ENCODE measurements around the gene SETD1B.
A peak's percentile ranks its signal among the peaks of the same experiment; 100 is the strongest.

Gene SETD1B

DNA sequence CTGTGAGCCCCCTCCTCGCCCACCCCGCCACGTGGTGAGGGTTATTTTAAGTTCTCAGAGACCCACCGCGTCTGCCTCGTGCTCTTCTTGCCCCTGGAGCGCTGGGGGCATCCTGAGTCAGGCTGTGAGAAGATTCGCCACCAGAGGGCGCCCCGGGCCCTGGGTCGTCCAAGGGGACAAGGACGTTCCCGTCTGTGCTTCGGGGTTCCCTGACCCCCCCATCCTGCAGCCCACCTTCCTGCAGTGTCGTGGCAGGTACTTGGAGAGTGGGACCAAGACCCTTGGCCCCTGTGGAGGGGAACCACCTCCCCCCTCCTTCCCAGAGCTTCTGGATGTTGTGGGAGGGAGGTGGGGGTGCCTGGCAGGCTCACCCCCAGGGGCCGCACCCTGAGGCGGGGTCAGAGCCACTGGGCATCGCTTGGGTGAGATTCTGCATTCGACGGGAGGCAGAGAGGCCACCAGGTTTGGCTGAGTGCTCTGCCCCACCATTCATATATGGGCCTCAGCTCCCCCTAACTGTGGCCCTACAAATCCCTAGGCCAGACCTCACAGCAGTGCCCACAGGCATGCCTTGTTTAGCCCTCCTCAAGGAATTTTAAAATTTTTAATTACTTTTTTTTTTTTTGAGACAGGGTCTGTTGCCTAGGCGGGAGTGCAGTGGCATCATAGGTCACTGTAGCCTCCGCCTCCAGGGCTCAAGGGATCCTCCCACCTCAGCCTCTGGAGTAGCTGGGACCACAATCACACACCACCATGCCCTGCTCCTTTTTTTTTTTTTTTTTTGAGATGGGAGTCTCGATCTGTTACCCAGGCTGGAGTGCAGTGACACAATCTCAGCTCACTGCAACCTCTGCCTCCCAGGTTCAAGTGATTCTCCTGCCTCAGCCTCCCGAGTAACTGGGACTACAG lies 27.4 kb upstream of the SETD1B start:
- Histone ChIP-seq H3K27me3 (ENCODE audit: low read depth, low read length) (no peaks in the 10 kb centered on the region), H3K4me1 (ENCODE audit: low read length) (peaks cover 47% of the 10 kb centered on the region), H3K4me2 (ENCODE audit: low read length) (no peak overlapping the region), H3K9me3 (ENCODE audit: insufficient read depth, low read length) (no peaks in the 10 kb centered on the region), H2AFZ (ENCODE audit: low read depth, low read length) (no peak overlapping the region), H3K27ac (ENCODE audit: low read length) (peak overlapping the region; percentile 50), H3K9ac (ENCODE audit: low read length) (no peak overlapping the region; the same call in 1 of the 2 replicates), H3K79me2 (ENCODE audit: low read length) (peaks cover 35% of the 10 kb centered on the region), H3K36me3 (replicated peaks; ENCODE audit: low read depth, low read length) (peaks cover 34% of the 10 kb centered on the region), H4K20me1 (ENCODE audit: insufficient read depth, low read length) (no peaks in the 10 kb centered on the region), H3K4me3 (ENCODE audit: low read length) (no peak overlapping the region)
- TF ChIP-seq, protein P1, sequence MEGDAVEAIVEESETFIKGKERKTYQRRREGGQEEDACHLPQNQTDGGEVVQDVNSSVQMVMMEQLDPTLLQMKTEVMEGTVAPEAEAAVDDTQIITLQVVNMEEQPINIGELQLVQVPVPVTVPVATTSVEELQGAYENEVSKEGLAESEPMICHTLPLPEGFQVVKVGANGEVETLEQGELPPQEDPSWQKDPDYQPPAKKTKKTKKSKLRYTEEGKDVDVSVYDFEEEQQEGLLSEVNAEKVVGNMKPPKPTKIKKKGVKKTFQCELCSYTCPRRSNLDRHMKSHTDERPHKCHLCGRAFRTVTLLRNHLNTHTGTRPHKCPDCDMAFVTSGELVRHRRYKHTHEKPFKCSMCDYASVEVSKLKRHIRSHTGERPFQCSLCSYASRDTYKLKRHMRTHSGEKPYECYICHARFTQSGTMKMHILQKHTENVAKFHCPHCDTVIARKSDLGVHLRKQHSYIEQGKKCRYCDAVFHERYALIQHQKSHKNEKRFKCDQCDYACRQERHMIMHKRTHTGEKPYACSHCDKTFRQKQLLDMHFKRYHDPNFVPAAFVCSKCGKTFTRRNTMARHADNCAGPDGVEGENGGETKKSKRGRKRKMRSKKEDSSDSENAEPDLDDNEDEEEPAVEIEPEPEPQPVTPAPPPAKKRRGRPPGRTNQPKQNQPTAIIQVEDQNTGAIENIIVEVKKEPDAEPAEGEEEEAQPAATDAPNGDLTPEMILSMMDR (IDR thresholded peaks at IDR 0.05; ENCODE audit: low read depth, low read length), result peak; percentile 92
- no peak for TF ChIP-seq EZH2phosphoT487 (IDR thresholded peaks at IDR 0.05; ENCODE audit: low read depth)

DNA sequence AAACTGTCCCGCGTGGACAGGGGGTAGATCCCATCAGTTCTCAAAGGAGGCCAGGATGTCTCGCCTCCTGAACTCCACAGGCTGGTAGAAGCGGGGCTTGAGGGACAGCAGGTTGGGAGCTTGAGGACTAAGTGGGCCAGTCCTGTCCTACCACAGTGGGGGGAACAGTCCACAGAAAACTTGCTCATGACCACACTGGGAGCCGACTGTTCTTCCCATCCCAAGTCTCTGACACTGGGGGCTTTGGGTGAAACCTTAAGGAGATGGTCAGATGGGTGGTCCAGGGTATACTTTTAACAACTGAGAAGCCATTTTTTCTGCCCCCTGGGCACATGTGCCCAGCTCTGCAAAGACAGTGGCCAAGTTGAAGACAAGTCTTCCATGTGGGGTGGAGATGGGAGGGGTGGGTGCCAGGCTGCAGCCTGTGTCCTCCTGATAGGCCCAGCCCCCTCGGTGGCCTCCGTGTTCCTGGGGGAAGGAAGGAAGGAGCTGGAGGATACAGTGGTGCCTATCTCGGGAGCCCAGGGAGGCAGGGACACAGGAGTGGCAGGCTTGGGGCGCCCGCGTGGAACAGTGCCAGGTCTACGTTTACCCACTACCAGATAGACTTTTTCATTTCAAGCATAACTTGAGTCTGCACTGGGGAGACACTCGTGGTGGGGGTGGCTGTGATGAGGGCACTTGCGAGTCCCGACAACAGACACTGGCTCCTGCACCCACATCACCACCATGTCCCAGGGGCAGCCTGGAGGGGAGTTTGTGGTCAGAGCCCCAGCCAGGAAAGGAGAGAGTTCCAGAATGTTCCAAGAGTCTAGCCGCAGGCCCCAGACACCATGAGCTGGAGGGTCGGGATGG lies 25.0 kb upstream of the SETD1B start:
- Histone ChIP-seq H3K9me3 (ENCODE audit: insufficient read depth, low read length) (no peaks in the 10 kb centered on the region), H3K4me1 (ENCODE audit: low read length) (peaks cover 64% of the 10 kb centered on the region), H3K4me3 (ENCODE audit: low read length) (no peak overlapping the region), H3K36me3 (replicated peaks; ENCODE audit: low read depth, low read length) (peaks cover 36% of the 10 kb centered on the region), H3K4me2 (ENCODE audit: low read length) (no peak overlapping the region), H3K9ac (ENCODE audit: low read length) (no peak overlapping the region), H3K79me2 (ENCODE audit: low read length) (peaks cover 45% of the 10 kb centered on the region), H4K20me1 (ENCODE audit: insufficient read depth, low read length) (no peaks in the 10 kb centered on the region), H2AFZ (ENCODE audit: low read depth, low read length) (no peak overlapping the region), H3K27ac (ENCODE audit: low read length) (peak overlapping the region; percentile 100), H3K27me3 (ENCODE audit: low read depth, low read length) (no peaks in the 10 kb centered on the region)
- TF ChIP-seq EZH2phosphoT487 (IDR thresholded peaks at IDR 0.05; ENCODE audit: low read depth), result no peak
- TF ChIP-seq, protein P1 (IDR thresholded peaks at IDR 0.05; ENCODE audit: low read depth, low read length), result no peak

DNA sequence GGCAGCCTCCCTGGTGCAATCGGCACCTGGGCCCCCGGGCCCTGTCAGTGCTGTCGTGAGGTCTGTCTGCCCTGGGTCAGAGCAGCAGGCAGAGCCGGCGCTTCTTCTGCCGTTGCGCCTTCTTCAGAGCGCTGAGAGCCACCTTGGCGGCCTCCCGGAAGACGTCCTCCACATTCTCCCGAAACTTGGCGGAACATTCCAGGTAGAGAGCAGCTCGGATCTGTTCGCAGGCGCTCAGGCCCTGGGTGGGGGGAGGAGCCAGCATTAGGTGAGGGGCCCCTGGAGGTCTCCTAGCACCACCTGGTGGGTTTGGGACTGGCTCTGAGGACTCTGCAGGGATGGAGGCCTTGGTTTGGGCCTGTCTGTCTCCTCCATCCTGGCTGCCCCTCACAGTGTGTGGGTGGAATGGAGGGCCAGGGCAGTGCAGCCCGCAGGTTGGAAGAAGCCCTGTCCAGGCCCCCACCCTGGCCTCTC lies 24.4 kb upstream of the SETD1B start:
- Histone ChIP-seq H3K9ac (ENCODE audit: low read length) (no peak overlapping the region; the same call in 1 of the 2 replicates), H3K27ac (ENCODE audit: low read length) (peak overlapping the region; percentile 100), H3K4me1 (ENCODE audit: low read length) (peaks cover 71% of the 10 kb centered on the region)

More for the DNA sequence above, 24.4 kb upstream of the SETD1B start:
- H3K4me3 ChIP-seq (ENCODE audit: low read length), result no peak overlapping the region
- peaks cover 41% of the 10 kb centered on the region for H3K36me3 ChIP-seq (replicated peaks; ENCODE audit: low read depth, low read length)
- H3K4me2 ChIP-seq (ENCODE audit: low read length), result no peak overlapping the region
- no peaks in the 10 kb centered on the region for H3K9me3 ChIP-seq (ENCODE audit: insufficient read depth, low read length)
- H3K27me3 ChIP-seq (ENCODE audit: low read depth, low read length), result no peaks in the 10 kb centered on the region
- TF ChIP-seq, protein P1 (IDR thresholded peaks at IDR 0.05; ENCODE audit: low read depth, low read length), result no peak
- TF ChIP-seq EZH2phosphoT487 (IDR thresholded peaks at IDR 0.05; ENCODE audit: low read depth), result no peak
- peaks cover 52% of the 10 kb centered on the region for H3K79me2 ChIP-seq (ENCODE audit: low read length)
- H4K20me1 ChIP-seq (ENCODE audit: insufficient read depth, low read length), result no peaks in the 10 kb centered on the region
- no peak overlapping the region for H2AFZ ChIP-seq (ENCODE audit: low read depth, low read length)

Measured in OCI-LY3 (cell line).